Endothelial cell of umbilical vein (primary cell): ENCODE measurements around the gene NMT2. TPM values are rescaled to one million over a fixed set of nuclear protein-coding genes. Genes with fewer than 3 reads are reported as not detected.

ENCODE experiments used
- BruUV-seq: library from RNA; stranded (reverse); fragments of 400-500 nt; replicated peaks from 2 replicates; lab custom pipeline; 2021; lab: Mats Ljungman, UMichigan
- CTCF ChIA-PET: fragments of 300-600, 350-600 bp; sonication (Branson Sonifier 250); formaldehyde crosslinking; loops from one replicate; lab custom pipeline; 2021; ENCODE audit warnings: antibody characterized with exemption, inconsistent platforms; lab: Charles Lee
- POLR2A ChIA-PET: fragments of 300-600, 350-600 bp; sonication (Branson Sonifier 250); formaldehyde crosslinking; loops from one replicate; lab custom pipeline; 2021; ENCODE audit warnings: antibody characterized with exemption, inconsistent platforms; lab: Charles Lee
- DNase-seq: peaks from one replicate; pipeline ENCODE4 v3.0.0-alpha.2; 2011; ENCODE audit warnings: low read depth, low spot score
- FAIRE-seq: peaks from 2 replicates; lab custom pipeline; 2011; peaks lifted over from hg19 to GRCh38; lab: Jason Lieb, UNC
- H2AFZ ChIP-seq: 2 replicates; pipeline ENCODE4 v1.6.0; 2012; ENCODE audit warnings: low read depth, low read length, control low read depth, inconsistent platforms
- H3K27ac ChIP-seq: 2 replicates; pipeline ENCODE4 v1.5.1; 2011; ENCODE audit warnings: low read depth, mild to moderate bottlenecking, control low read depth, low read length, moderate library complexity; ENCODE audit not compliant: insufficient read depth
- H3K27me3 ChIP-seq, 2 experiments: 2 replicates each; pipeline versions ENCODE4 v1.6.0 to v1.6.1; 2011; ENCODE audit warnings: low read length in 2 of 2, mixed read lengths in 1 of 2; ENCODE audit not compliant: control insufficient read depth in 2 of 2, insufficient read depth in 2 of 2
- H3K36me3 ChIP-seq, 2 experiments: 2 replicates in 1 of 2; 3 replicates in 1 of 2; pipeline ENCODE4 v1.5.1; 2011; ENCODE audit warnings: low read length in 2 of 2, mild to moderate bottlenecking in 1 of 2, moderate library complexity in 1 of 2; ENCODE audit not compliant: control insufficient read depth in 2 of 2, insufficient read depth in 2 of 2; ENCODE audit errors: extremely low read depth in 1 of 2
- H3K4me1 ChIP-seq: 3 replicates; pipeline ENCODE4 v1.5.1; 2011; ENCODE audit warnings: mild to moderate bottlenecking, low read length; ENCODE audit not compliant: control insufficient read depth, insufficient read depth; ENCODE audit errors: extremely low read depth
- H3K4me2 ChIP-seq: 2 replicates; pipeline ENCODE4 v1.6.1; 2011; ENCODE audit warnings: low read length, control low read depth, mixed read lengths; ENCODE audit not compliant: insufficient read depth
- H3K4me3 ChIP-seq, 3 experiments: fragments of 200-600 bp in 1 of 3; sonication (generic), shearing (Covaris generic) in 1 of 3; replicated peaks in 1 of 3; 2 replicates each; pipeline ENCODE4 v1.5.1; 2011 to 2016; ENCODE audit warnings: control low read depth in 3 of 3, low read length in 3 of 3, mild to moderate bottlenecking in 2 of 3, inconsistent platforms in 1 of 3, low read depth in 1 of 3, moderate library complexity in 1 of 3; ENCODE audit not compliant: insufficient read depth in 1 of 3
- H3K79me2 ChIP-seq: 2 replicates; pipeline ENCODE4 v1.6.0; 2012; ENCODE audit warnings: low read length, inconsistent platforms; ENCODE audit not compliant: control insufficient read depth, insufficient read depth
- H3K9ac ChIP-seq: replicated peaks from 2 replicates; pipeline ENCODE3; 2011; ENCODE audit warnings: low read length, control low read depth; ENCODE audit not compliant: insufficient read depth; ENCODE audit errors: extremely low read depth
- H3K9me1 ChIP-seq: replicated peaks from 3 replicates; pipeline ENCODE4 v1.6.0; 2011; ENCODE audit warnings: mild to moderate bottlenecking, low read length; ENCODE audit not compliant: control insufficient read depth, insufficient read depth; ENCODE audit errors: extremely low read depth
- H3K9me3 ChIP-seq: replicated peaks from 2 replicates; pipeline ENCODE4 v1.5.1; 2012; ENCODE audit warnings: low read length, inconsistent platforms; ENCODE audit not compliant: control insufficient read depth, insufficient read depth
- H4K20me1 ChIP-seq: replicated peaks from 2 replicates; pipeline ENCODE3; 2011; ENCODE audit warnings: mild to moderate bottlenecking, low read length; ENCODE audit not compliant: control insufficient read depth, insufficient read depth; ENCODE audit errors: extremely low read depth
- CTCF ChIP-seq, 2 donors: IDR thresholded peaks; 1 replicate in 1 of 2; 2 replicates in 1 of 2; pipeline ENCODE4 v1.5.1; 2011; ENCODE audit warnings: low read length in 2 of 2, mild to moderate bottlenecking in 2 of 2, moderate library complexity in 2 of 2, control low read depth in 1 of 2, inconsistent platforms in 1 of 2, low read depth in 1 of 2; ENCODE audit not compliant: insufficient read depth in 1 of 2; ENCODE audit errors: extremely low read depth in 1 of 2
- EZH2 ChIP-seq: IDR thresholded peaks from 2 replicates; pipeline ENCODE4 v1.6.1; 2012; ENCODE audit warnings: borderline replicate concordance, low read depth, mild to moderate bottlenecking, moderate library complexity, low read length, inconsistent platforms; ENCODE audit not compliant: severe bottlenecking
- FOS ChIP-seq: IDR thresholded peaks from 2 replicates; pipeline ENCODE4 v1.6.1; 2011; ENCODE audit warnings: mild to moderate bottlenecking, low read length, moderate library complexity, borderline replicate concordance; ENCODE audit not compliant: insufficient read depth
- GATA2 ChIP-seq: IDR thresholded peaks from 2 replicates; pipeline ENCODE4 v1.7.0; 2011; ENCODE audit warnings: low read depth, mild to moderate bottlenecking, moderate library complexity, mixed read lengths, low read length; ENCODE audit not compliant: insufficient read length, insufficient read depth
- JUN ChIP-seq: IDR thresholded peaks from 2 replicates; pipeline ENCODE4 v1.6.1; 2011; ENCODE audit warnings: borderline replicate concordance, low read depth; ENCODE audit not compliant: insufficient read length, insufficient read depth
- MAX ChIP-seq: IDR thresholded peaks from 2 replicates; pipeline ENCODE4 v1.6.1; 2011; ENCODE audit not compliant: insufficient read depth, insufficient read length
- MYC ChIP-seq: IDR thresholded peaks from one replicate; pipeline ENCODE4 v1.6.1; 2011; ENCODE audit warnings: mild to moderate bottlenecking, low read depth, low read length
- POLR2A ChIP-seq: IDR thresholded peaks from 2 replicates; pipeline ENCODE4 v1.6.1; 2012; ENCODE audit warnings: low read depth, mild to moderate bottlenecking, control low read depth, low read length
- POLR2AphosphoS5 ChIP-seq: IDR thresholded peaks from 2 replicates; pipeline ENCODE4 v1.6.1; 2012; ENCODE audit warnings: low read depth, mild to moderate bottlenecking, control low read depth, low read length, moderate library complexity; ENCODE audit not compliant: insufficient read depth
- dilution Hi-C: fragments of 300-500 bp; cut with MboI; formaldehyde crosslinking; loops from one replicate; pipeline ENCODE4 v1.15.0; 2019; ENCODE audit warnings: low sequenced_read_pairs; ENCODE audit not compliant: extremely low pct_ligation_motif_present
- intact Hi-C: fragments of 100-400 bp; cut with micrococcal nuclease; formaldehyde crosslinking; loops from one replicate; pipeline ENCODE4 v1.10.0; 2022
- polyA plus RNA-seq, 4 experiments: library from polyadenylated mRNA; depleted of rRNA in 3 of 4; stranded (reverse) in 3 of 4; unstranded in 1 of 4; fragments of >200 nt; gene quantifications; 2 replicates each; pipeline versions ENCODE4 v1.2.1 to v1.2.3, GENCODE V29; 2011 to 2012; ENCODE audit warnings: missing spikeins in 1 of 4
- total RNA-seq: library from RNA; stranded (reverse); gene quantifications from 2 replicates; pipeline ENCODE4 v1.2.3, GENCODE V29; 2021

NMT2 gene
- total and polyA plus RNA-seq, 2 donors (not counting 3 experiments of a cell fraction or from before 2014, with no cell fraction given) = 39.0 to 109 TPM

- H2AFZ ChIP-seq = no peak overlapping the region
- no peaks in the 10 kb centered on the region for H3K79me2 ChIP-seq
- no peaks in the 10 kb centered on the region for H4K20me1 ChIP-seq
- no peaks in the 10 kb centered on the region for H3K4me1 ChIP-seq
- H3K9me1 ChIP-seq = no peaks in the 10 kb centered on the region
- H3K4me3 ChIP-seq = no peak overlapping the region
- DNase-seq (no peak), FAIRE-seq (no peak)
- no peak overlapping the region for H3K9ac ChIP-seq
- no peak for TF ChIP-seq CTCF (IDR thresholded peaks at IDR 0.05; ENCODE audit: extremely low read depth in 1 of 2, insufficient read depth in 1 of 2, low read depth in 1 of 2, low read length in 2 of 2)
- TF ChIP-seq MYC = no peak
- no peak for TF ChIP-seq POLR2AphosphoS5
- no peak for TF ChIP-seq FOS
- TF ChIP-seq MAX = no peak
- no peak for TF ChIP-seq EZH2
- TF ChIP-seq POLR2A = no peak
- no peak for TF ChIP-seq GATA2
- no peak for TF ChIP-seq JUN
- H3K4me2 ChIP-seq = no peak overlapping the region
- no TSS peak for BruUV-seq
- dilution Hi-C loops = no loop called here
- H3K9me3 ChIP-seq = no peaks in the 10 kb centered on the region
- peaks cover 4 to 22% of the 10 kb centered on the region in 2 experiments for H3K27me3 ChIP-seq
- CTCF ChIA-PET = interaction anchor here (0.8 kb wide), 1 partner anchor 21 kb away, joined by 3 read pairs; no protein-coding TSS in a partner anchor
- POLR2A ChIA-PET = no interaction called here
- no peaks in the 10 kb centered on the region for H3K36me3 ChIP-seq
- no peak overlapping the region for H3K27ac ChIP-seq
- intact Hi-C loops = no loop called here
Observed at GRCh38 chr10:15060638-15061037, 107.9 kb downstream of the NMT2 start.
